SK-N-SH treated with all-trans-retinoic acid at 6 μM for 48 hours (cell line): Measurements from ENCODE around the gene TMEM178A.

Experiments used
- ARNTL ChIP-seq: fragments of 450-650 bp; formaldehyde crosslinking; IDR thresholded peaks from 2 replicates; pipeline ENCODE4 v1.5.0; 2020; ENCODE audit warnings: low read depth, mild to moderate bottlenecking, moderate library complexity, borderline replicate concordance
- BACH2 ChIP-seq: fragments of 250-450 bp; sonication (Bioruptor Pico); IDR thresholded peaks from 2 replicates; pipeline ENCODE4 v1.9.0; 2021; ENCODE audit warnings: mild to moderate bottlenecking, borderline replicate concordance
- CSDC2 ChIP-seq: fragments of 250-450 bp; sonication (Bioruptor Pico); IDR thresholded peaks from 2 replicates; pipeline ENCODE4 v1.5.0; 2020; ENCODE audit warnings: mild to moderate bottlenecking, moderate library complexity
- ESRRG ChIP-seq: fragments of 250-450 bp; sonication (Bioruptor Pico); IDR thresholded peaks from 2 replicates; pipeline ENCODE4 v1.6.1; 2021; ENCODE audit warnings: mild to moderate bottlenecking
- SNAI2 ChIP-seq: fragments of 250-450 bp; sonication (Bioruptor Pico); IDR thresholded peaks from 2 replicates; pipeline ENCODE4 v1.5.0; 2020; ENCODE audit warnings: mild to moderate bottlenecking, moderate library complexity
- ZC3H10 ChIP-seq: fragments of 250-450 bp; sonication (Bioruptor Pico); IDR thresholded peaks from 2 replicates; pipeline ENCODE4 v1.5.1; 2021; ENCODE audit warnings: mild to moderate bottlenecking, moderate library complexity
- ZFP3 ChIP-seq: fragments of 250-450 bp; sonication (Bioruptor Pico); IDR thresholded peaks from 2 replicates; pipeline ENCODE4 v1.5.0; 2020; ENCODE audit warnings: mild to moderate bottlenecking, moderate library complexity
- TF ChIP-seq, protein P1 (sequence below): fragments of 250-450 bp; sonication (Bioruptor Pico); IDR thresholded peaks from 2 replicates; pipeline ENCODE4 v1.8.0; 2020; ENCODE audit warnings: mild to moderate bottlenecking, moderate library complexity, borderline replicate concordance
- TF ChIP-seq, protein P2 (sequence below): fragments of 250-450 bp; sonication (Bioruptor Pico); IDR thresholded peaks from 2 replicates; pipeline ENCODE4 v1.5.1; 2021; ENCODE audit warnings: mild to moderate bottlenecking, moderate library complexity

DNA sequence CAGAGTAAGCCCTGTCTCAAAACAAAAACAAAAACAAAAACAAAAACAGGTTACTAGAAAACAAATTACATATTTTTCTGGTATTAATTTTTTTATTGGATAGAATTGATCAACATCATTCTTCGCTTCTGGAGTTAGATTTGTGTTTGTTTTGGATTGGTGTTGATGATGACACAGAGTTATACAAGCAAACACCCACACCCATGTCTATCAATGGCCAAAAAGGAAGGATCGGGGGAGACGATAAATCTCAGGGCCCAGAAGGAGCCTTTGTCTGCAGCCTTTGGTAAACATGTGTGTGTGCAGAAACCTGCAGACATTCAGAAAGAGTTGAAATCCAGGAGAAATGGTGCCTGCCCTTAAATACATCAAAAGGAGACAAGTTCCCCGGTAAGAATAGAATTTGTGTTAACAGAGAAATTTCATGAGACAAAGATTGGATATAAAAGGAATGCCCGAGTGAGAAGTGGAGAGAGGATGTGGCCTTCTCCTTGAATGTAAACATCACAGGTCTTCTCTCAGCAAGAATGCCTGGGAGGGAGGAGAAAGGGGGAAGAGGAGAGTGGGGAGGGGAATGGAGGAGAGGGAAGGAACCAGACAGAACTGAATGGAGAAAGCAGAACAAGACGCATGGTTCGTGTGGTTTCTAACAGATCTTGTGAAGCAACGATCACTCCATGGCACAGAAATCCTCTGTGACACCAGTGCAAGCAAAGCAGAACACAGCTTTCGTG is 40.4 kb upstream of the TMEM178A start:
- no peak for TF ChIP-seq CSDC2
- TF ChIP-seq BACH2 (CRISPR knock-in tag): no peak
- no peak for TF ChIP-seq ARNTL (CRISPR knock-in tag)
- TF ChIP-seq, protein P1, sequence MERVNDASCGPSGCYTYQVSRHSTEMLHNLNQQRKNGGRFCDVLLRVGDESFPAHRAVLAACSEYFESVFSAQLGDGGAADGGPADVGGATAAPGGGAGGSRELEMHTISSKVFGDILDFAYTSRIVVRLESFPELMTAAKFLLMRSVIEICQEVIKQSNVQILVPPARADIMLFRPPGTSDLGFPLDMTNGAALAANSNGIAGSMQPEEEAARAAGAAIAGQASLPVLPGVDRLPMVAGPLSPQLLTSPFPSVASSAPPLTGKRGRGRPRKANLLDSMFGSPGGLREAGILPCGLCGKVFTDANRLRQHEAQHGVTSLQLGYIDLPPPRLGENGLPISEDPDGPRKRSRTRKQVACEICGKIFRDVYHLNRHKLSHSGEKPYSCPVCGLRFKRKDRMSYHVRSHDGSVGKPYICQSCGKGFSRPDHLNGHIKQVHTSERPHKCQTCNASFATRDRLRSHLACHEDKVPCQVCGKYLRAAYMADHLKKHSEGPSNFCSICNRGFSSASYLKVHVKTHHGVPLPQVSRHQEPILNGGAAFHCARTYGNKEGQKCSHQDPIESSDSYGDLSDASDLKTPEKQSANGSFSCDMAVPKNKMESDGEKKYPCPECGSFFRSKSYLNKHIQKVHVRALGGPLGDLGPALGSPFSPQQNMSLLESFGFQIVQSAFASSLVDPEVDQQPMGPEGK (CRISPR knock-in tag): no peak
- TF ChIP-seq, protein P2, sequence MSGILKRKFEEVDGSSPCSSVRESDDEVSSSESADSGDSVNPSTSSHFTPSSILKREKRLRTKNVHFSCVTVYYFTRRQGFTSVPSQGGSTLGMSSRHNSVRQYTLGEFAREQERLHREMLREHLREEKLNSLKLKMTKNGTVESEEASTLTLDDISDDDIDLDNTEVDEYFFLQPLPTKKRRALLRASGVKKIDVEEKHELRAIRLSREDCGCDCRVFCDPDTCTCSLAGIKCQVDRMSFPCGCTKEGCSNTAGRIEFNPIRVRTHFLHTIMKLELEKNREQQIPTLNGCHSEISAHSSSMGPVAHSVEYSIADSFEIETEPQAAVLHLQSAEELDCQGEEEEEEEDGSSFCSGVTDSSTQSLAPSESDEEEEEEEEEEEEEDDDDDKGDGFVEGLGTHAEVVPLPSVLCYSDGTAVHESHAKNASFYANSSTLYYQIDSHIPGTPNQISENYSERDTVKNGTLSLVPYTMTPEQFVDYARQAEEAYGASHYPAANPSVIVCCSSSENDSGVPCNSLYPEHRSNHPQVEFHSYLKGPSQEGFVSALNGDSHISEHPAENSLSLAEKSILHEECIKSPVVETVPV (CRISPR knock-in tag): no peak
- TF ChIP-seq ZFP3 (CRISPR knock-in tag): no peak
- no peak for TF ChIP-seq ESRRG
- TF ChIP-seq SNAI2 (CRISPR knock-in tag): no peak
- no peak for TF ChIP-seq ZC3H10 (CRISPR knock-in tag)
